GM12878 (cell line): ENCODE data around the gene ZNF692.

Experiments
- BCL11A ChIP-seq: IDR thresholded peaks from 2 replicates; pipeline ENCODE4 v1.6.1; 2011; ENCODE audit warnings: low read depth, low read length
- CTCF ChIP-seq, 3 experiments: IDR thresholded peaks in 2 of 3; conservative IDR thresholded peaks in 1 of 3; 2 replicates each; pipeline ENCODE4 v1.5.1; 2011; ENCODE audit warnings: low read depth in 3 of 3, low read length in 3 of 3, mild to moderate bottlenecking in 3 of 3, control low read depth in 2 of 3, moderate library complexity in 2 of 3, inconsistent platforms in 1 of 3, mixed read lengths in 1 of 3; ENCODE audit not compliant: control insufficient read depth in 2 of 3, insufficient read depth in 1 of 3; ENCODE audit errors: extremely low read depth in 1 of 3
- EP300 ChIP-seq, 2 experiments: fragments of 150-350 bp in 1 of 2; IDR thresholded peaks; 2 replicates each; pipeline ENCODE4 v1.6.1; 2011 to 2012; ENCODE audit warnings: low read depth in 2 of 2, low read length in 2 of 2, borderline replicate concordance in 1 of 2, improper control_type of control experiment in 1 of 2, inconsistent platforms in 1 of 2; ENCODE audit not compliant: control insufficient read depth in 1 of 2
- RCOR1 ChIP-seq: conservative IDR thresholded peaks from 2 replicates; pipeline ENCODE4 v1.6.1; 2012; ENCODE audit warnings: low read depth, low read length, improper control_type of control experiment
- REST ChIP-seq: IDR thresholded peaks from 2 replicates; pipeline ENCODE4 v1.6.1; 2012; ENCODE audit warnings: mild to moderate bottlenecking, low read depth, low read length
- TCF7 ChIP-seq: IDR thresholded peaks from 2 replicates; pipeline ENCODE4 v1.6.1; 2014; ENCODE audit warnings: antibody characterized with exemption, borderline replicate concordance

- TF ChIP-seq EP300 (IDR thresholded peaks at IDR 0.05; ENCODE audit: borderline replicate concordance in 1 of 2, control insufficient read depth in 1 of 2, low read depth in 2 of 2, low read length in 2 of 2) (no peak), CTCF (IDR thresholded peaks at IDR 0.05 in 2 of 3, conservative IDR thresholded peaks at IDR 0.05 in 1 of 3; ENCODE audit: control insufficient read depth in 2 of 3, extremely low read depth in 1 of 3, insufficient read depth in 1 of 3, low read depth in 3 of 3, low read length in 3 of 3) (peak; percentile 57 to 80 (median 75)), TCF7 (no peak), BCL11A (no peak), RCOR1 (0 out of 2 replicates have a peak, but pooled peaks have one; percentile 62), REST (no peak)
Measured at GRCh38 chr1:248906009-248906752, 47.3 kb upstream of the ZNF692 start, which contains the start of gene PGBD2.
